Right cardiac atrium (tissue), 5 donors: Measurements from ENCODE around the gene TBC1D3. TPM values are rescaled to one million over a fixed set of nuclear protein-coding genes. Genes with fewer than 3 reads are reported as not detected.
"Not testable (repeated sequence)": the region's sequence is repeated elsewhere in the genome, so short reads cannot be mapped to it uniquely, and the experiment has no call there.

Experiments
- ATAC-seq, 2 donors: fragments of 200-7000 bp; cut with Tn5 transposase; one replicate each; pipeline versions ENCODE4 v1.8.0 to v1.9.1; 2020; ENCODE audit warnings: moderate library complexity in 2 of 2, mild to moderate bottlenecking in 1 of 2
- DNase-seq, 3 donors: peaks; one replicate each; pipeline ENCODE4 v3.0.0-alpha.2; 2020
- H3K27ac ChIP-seq: one replicate; pipeline ENCODE4 v1.5.1; 2013; ENCODE audit warnings: mild to moderate bottlenecking, low read length, control low read depth, moderate library complexity
- H3K27me3 ChIP-seq: one replicate; pipeline ENCODE4 v1.6.1; 2013; ENCODE audit not compliant: control insufficient read depth, insufficient read depth
- H3K4me1 ChIP-seq: one replicate; pipeline ENCODE4 v1.6.1; 2013; ENCODE audit warnings: low read length; ENCODE audit not compliant: control insufficient read depth, insufficient read depth
- H3K4me3 ChIP-seq: one replicate; pipeline ENCODE4 v1.5.1; 2013; ENCODE audit warnings: low read length, control low read depth
- H3K9me3 ChIP-seq: one replicate; pipeline ENCODE4 v1.6.1; 2013; ENCODE audit warnings: low read length; ENCODE audit not compliant: control insufficient read depth
- WGBS: extraction: QIAGEN DNeasy Blood & Tissue Kit; methylation state at CpG from one replicate; pipeline ENCODE4 v1.1.7; 2013; 5-methylcytosine and 5-hydroxymethylcytosine counted together
- intact Hi-C, 4 donors: fragments of 100-400 bp; cut with DNase I; formaldehyde crosslinking; loops; one replicate each; pipeline versions ENCODE4 v1.11.0 to v1.14.0; 2022 to 2023
- long read RNA-seq, 4 donors: library from polyadenylated mRNA; unstranded; transcript quantifications; one replicate each; pipeline ENCODE4 v2.0.0, GENCODE V29; 2020 to 2021
- polyA plus RNA-seq: library from polyadenylated mRNA; stranded (reverse); fragments of 200-250 nt; gene quantifications from one replicate; pipeline ENCODE4 v1.2.3, GENCODE V29; 2013
- total RNA-seq, 4 donors: library from RNA; stranded (reverse); fragmentation: NEBNext Ultra II Directional; extraction: Animal tissue kit (Norgen Biotek cat#: 25700); gene quantifications; one replicate each; pipeline ENCODE4 v1.2.1, GENCODE V29; 2021
- donor health status: healthy with polysubstance abuse.
- donor health status: DM: no; HTN: yes; CAD: no.
- donor health status: DM: no; HTN: no; CAD: no.
- donor health status: DM: no; HTN: yes; CAD: no; lungs with severe emphysema.
- donor health status: DM: yes; HTN: yes; CAD: no.

Gene TBC1D3
- total RNA-seq (not detected), polyA plus RNA-seq (not detected)
- long read RNA-seq, donor 1, partial matches to known transcripts: 0 of 6 reads
- long read RNA-seq, donor 1, other reads (novel, unspliced or antisense): 6 of 6 reads
- long read RNA-seq, donor 2, partial matches to known transcripts: 0 of 1 reads
- long read RNA-seq, donor 2, other reads (novel, unspliced or antisense): 1 of 1 reads
- long read RNA-seq, donor 3, partial matches to known transcripts: 2 of 13 reads
- long read RNA-seq, donor 3, other reads (novel, unspliced or antisense): 11 of 13 reads
- long read RNA-seq, donor 4, partial matches to known transcripts: 0 of 1 reads
- long read RNA-seq, donor 4, other reads (novel, unspliced or antisense): 1 of 1 reads

- ATAC-seq, DNase-seq, intact Hi-C loops, H3K9me3 ChIP-seq, H3K27ac ChIP-seq, H3K4me3 ChIP-seq, H3K27me3 ChIP-seq, H3K4me1 ChIP-seq: not testable (repeated sequence)
- WGBS: no CpG with 5 or more reads among the region's 10 CpGs
These were observed at the start of gene TBC1D3 for GRCh38 chr17:38192455-38192854. TSS of gene TBC1D3 (minus strand) at chr17:38192555. CDS start at chr17:38191029, 1,526 bp downstream.

- H3K4me3 ChIP-seq, H3K27ac ChIP-seq, intact Hi-C loops, DNase-seq, H3K27me3 ChIP-seq, H3K9me3 ChIP-seq, H3K4me1 ChIP-seq: not testable (repeated sequence)
- no CpG with 5 or more reads among the region's 1 CpG for WGBS
- ATAC-seq: peak; percentile 73 to 86
These were observed 40.4 kb upstream of the TBC1D3 start for GRCh38 chr17:38232790-38233189.

GRCh38 chr17:38225844-38226495, 33.6 kb upstream of the TBC1D3 start:
- DNase-seq, intact Hi-C loops, H3K9me3 ChIP-seq, H3K4me3 ChIP-seq, ATAC-seq, H3K27me3 ChIP-seq, H3K27ac ChIP-seq, H3K4me1 ChIP-seq: not testable (repeated sequence)
- WGBS: no CpG with 5 or more reads among the region's 2 CpGs

- H3K4me3 ChIP-seq, intact Hi-C loops, DNase-seq, H3K4me1 ChIP-seq, H3K27me3 ChIP-seq, ATAC-seq, H3K9me3 ChIP-seq, H3K27ac ChIP-seq: not testable (repeated sequence)
- no CpG with 5 or more reads among the region's 1 CpG for WGBS
These were observed 28.5 kb upstream of the TBC1D3 start for GRCh38 chr17:38220867-38221266.

- H3K4me3 ChIP-seq, H3K9me3 ChIP-seq, intact Hi-C loops, DNase-seq, H3K27me3 ChIP-seq, H3K4me1 ChIP-seq, ATAC-seq, H3K27ac ChIP-seq: not testable (repeated sequence)
- WGBS: no CpG with 5 or more reads among the region's 2 CpGs
These were observed 7.9 kb upstream of the TBC1D3 start for GRCh38 chr17:38200271-38200670.

GRCh38 chr17:38134860-38135259, 57.5 kb downstream of the TBC1D3 start:
- ATAC-seq, DNase-seq, H3K9me3 ChIP-seq, H3K27ac ChIP-seq, H3K4me1 ChIP-seq, intact Hi-C loops, H3K27me3 ChIP-seq, H3K4me3 ChIP-seq: not testable (repeated sequence)
- WGBS: 94% methylated on average over 9 of the region's 16 CpGs

Other genes with a start within 250 kb of the TBC1D3 start
- gene TBC1D3L, start 203.5 kb downstream of the TBC1D3 start, total RNA-seq: 1 to 10 TPM; 4.5 to 7.9 (median 5.8) TPM
- gene TBC1D3L, start 203.5 kb downstream of the TBC1D3 start, polyA plus RNA-seq: 2.8 TPM
- gene TBC1D3D, start 188.6 kb downstream of the TBC1D3 start, total RNA-seq: 1 to 10 TPM in 1 of 4 donors, under 1 TPM in 2, not detected in 1; 0.24 to 1.3 (median 0.36) TPM
- not detected for gene TBC1D3D, start 188.6 kb downstream of the TBC1D3 start, polyA plus RNA-seq
- gene TBC1D3C, start 123.9 kb downstream of the TBC1D3 start, total RNA-seq: not detected
- gene TBC1D3C, start 123.9 kb downstream of the TBC1D3 start, polyA plus RNA-seq: not detected
- not detected for gene TBC1D3E, start 64.6 kb downstream of the TBC1D3 start, total RNA-seq
- not detected for gene TBC1D3E, start 64.6 kb downstream of the TBC1D3 start, polyA plus RNA-seq
- 10 to 100 TPM; 25.3 to 36.2 (median 30.2) TPM for gene MRPL45, start 104.6 kb upstream of the TBC1D3 start, total RNA-seq
- 31.5 TPM for gene MRPL45, start 104.6 kb upstream of the TBC1D3 start, polyA plus RNA-seq
- gene GPR179, start 151.4 kb upstream of the TBC1D3 start, total RNA-seq: under 1 TPM in 1 of 4 donors, not detected in 3; 0.03 TPM
- gene GPR179, start 151.4 kb upstream of the TBC1D3 start, polyA plus RNA-seq: 0.07 TPM
- 10 to 100 TPM; 13.0 to 16.4 (median 14.7) TPM for gene SOCS7, start 159.3 kb upstream of the TBC1D3 start, total RNA-seq
- gene SOCS7, start 159.3 kb upstream of the TBC1D3 start, polyA plus RNA-seq: 7.4 TPM
- 10 to 100 TPM; 61.8 to 96.9 (median 77.4) TPM for gene ARHGAP23, start 235.9 kb upstream of the TBC1D3 start, total RNA-seq
- gene ARHGAP23, start 235.9 kb upstream of the TBC1D3 start, polyA plus RNA-seq: 40.7 TPM